HEK293T (cell line): Measurements from ENCODE around the gene AGPAT3.

Experiments used
- CTCF ChIA-PET: fragments of 350-600 bp; formaldehyde crosslinking; extraction: SDS; loops from one replicate; lab custom pipeline; 2021; ENCODE audit warnings: antibody characterized with exemption, inconsistent platforms; lab: Yijun Ruan, JAX
- POLR2A ChIA-PET: fragments of 350-600 bp; formaldehyde crosslinking; extraction: SDS; loops from one replicate; lab custom pipeline; 2020; ENCODE audit warnings: antibody characterized with exemption, inconsistent platforms; lab: Yijun Ruan, JAX
- DNase-seq: peaks from one replicate; pipeline ENCODE4 v3.0.0; 2012; ENCODE audit warnings: mixed read lengths; ENCODE audit errors: extremely low spot score
- ARNT ChIP-seq: fragments of 450-650 bp; IDR thresholded peaks from 2 replicates; pipeline ENCODE4 v1.6.1; 2017; ENCODE audit warnings: mild to moderate bottlenecking
- BHLHE40 ChIP-seq: fragments of 450-650 bp; IDR thresholded peaks from 2 replicates; pipeline ENCODE4 v1.6.1; 2016; ENCODE audit warnings: mild to moderate bottlenecking, moderate library complexity, borderline replicate concordance
- CTBP1 ChIP-seq: fragments of 450-650 bp; IDR thresholded peaks from 2 replicates; pipeline ENCODE4 v1.6.1; 2016; ENCODE audit warnings: borderline replicate concordance
- ELF4 ChIP-seq: fragments of 450-650 bp; IDR thresholded peaks from 2 replicates; pipeline ENCODE4 v1.6.1; 2017; ENCODE audit warnings: antibody characterized with exemption
- FOXA1 ChIP-seq: fragments of 450-650 bp; IDR thresholded peaks from 2 replicates; pipeline ENCODE4 v1.6.1; 2016; ENCODE audit warnings: mild to moderate bottlenecking
- FOXK2 ChIP-seq: fragments of 450-650 bp; IDR thresholded peaks from 2 replicates; pipeline ENCODE4 v1.6.1; 2016; ENCODE audit warnings: mild to moderate bottlenecking
- FOXM1 ChIP-seq: fragments of 450-650 bp; IDR thresholded peaks from 2 replicates; pipeline ENCODE4 v1.6.1; 2017; ENCODE audit warnings: mild to moderate bottlenecking, borderline replicate concordance
- HDGF ChIP-seq: fragments of 450-650 bp; IDR thresholded peaks from 2 replicates; pipeline ENCODE4 v1.6.1; 2017; ENCODE audit warnings: antibody characterized with exemption, borderline replicate concordance
- L3MBTL2 ChIP-seq: fragments of 450-650 bp; conservative IDR thresholded peaks from 2 replicates; pipeline ENCODE4 v1.6.1; 2016; ENCODE audit warnings: mild to moderate bottlenecking
- LEF1 ChIP-seq: fragments of 450-650 bp; IDR thresholded peaks from 2 replicates; pipeline ENCODE4 v1.6.1; 2017; ENCODE audit warnings: mild to moderate bottlenecking, borderline replicate concordance
- NFRKB ChIP-seq: fragments of 450-650 bp; IDR thresholded peaks from 2 replicates; pipeline ENCODE4 v1.6.1; 2016; ENCODE audit warnings: mild to moderate bottlenecking, moderate library complexity
- PKNOX1 ChIP-seq: fragments of 450-650 bp; IDR thresholded peaks from 2 replicates; pipeline ENCODE4 v1.6.1; 2016
- SP1 ChIP-seq: fragments of 450-650 bp; IDR thresholded peaks from 2 replicates; pipeline ENCODE4 v1.6.1; 2017
- SUZ12 ChIP-seq: fragments of 450-650 bp; IDR thresholded peaks from 2 replicates; pipeline ENCODE4 v1.6.1; 2016; ENCODE audit warnings: mild to moderate bottlenecking
- TARDBP ChIP-seq: fragments of 450-650 bp; IDR thresholded peaks from 2 replicates; pipeline ENCODE4 v1.6.1; 2016
- ZNF384 ChIP-seq: fragments of 450-650 bp; IDR thresholded peaks from 2 replicates; pipeline ENCODE4 v1.6.1; 2016

AGPAT3 gene

GRCh38 chr21:43956019-43956669, 91.1 kb downstream of the AGPAT3 start:
- no peak for DNase-seq
- ChIA-PET CTCF (no interaction called here), POLR2A (no interaction called here)
- TF ChIP-seq LEF1 (no peak), CTBP1 (no peak), FOXA1 (no peak), NFRKB (no peak), SP1 (no peak), SUZ12 (no peak), ELF4 (no peak), ARNT (no peak)

- TF ChIP-seq FOXM1 = no peak
- no peak for TF ChIP-seq ARNT
- ChIA-PET CTCF (no interaction called here), POLR2A (no interaction called here)
- DNase-seq = no peak
These were observed 91.6 kb downstream of the AGPAT3 start for GRCh38 chr21:43956670-43957035.

- POLR2A ChIA-PET = no interaction called here
These were observed 92.1 kb downstream of the AGPAT3 start for GRCh38 chr21:43957128-43957571.

GRCh38 chr21:43957611-43958362, 92.8 kb downstream of the AGPAT3 start:
- TF ChIP-seq LEF1 (no peak), PKNOX1 (no peak), BHLHE40 (no peak), FOXA1 (no peak), ARNT (no peak), ELF4 (no peak), ZNF384 (no peak), SP1 (no peak), NFRKB (no peak), FOXM1 (no peak), CTBP1 (no peak), TARDBP (no peak), HDGF (no peak)

More at GRCh38 chr21:43957128-43957571, 92.1 kb downstream of the AGPAT3 start:
- CTCF ChIA-PET = no interaction called here
- no peak for DNase-seq
- no peak for TF ChIP-seq FOXM1
- TF ChIP-seq BHLHE40 = no peak
- TF ChIP-seq NFRKB = no peak
- no peak for TF ChIP-seq CTBP1
- no peak for TF ChIP-seq FOXA1
- TF ChIP-seq PKNOX1 = no peak
- TF ChIP-seq FOXK2 = no peak
- TF ChIP-seq L3MBTL2 = no peak
- no peak for TF ChIP-seq ELF4

GRCh38 chr21:43958364-43959158, 93.5 kb downstream of the AGPAT3 start:
- no peak for TF ChIP-seq ELF4
- TF ChIP-seq TARDBP = peak; percentile 87
- ChIA-PET POLR2A (no interaction called here), CTCF (no interaction called here)
- DNase-seq = no peak

More at GRCh38 chr21:43957611-43958362, 92.8 kb downstream of the AGPAT3 start:
- no peak for DNase-seq
- CTCF ChIA-PET = no interaction called here
- POLR2A ChIA-PET = no interaction called here

- ChIA-PET CTCF (no interaction called here), POLR2A (no interaction called here)
These were observed 94.5 kb downstream of the AGPAT3 start for GRCh38 chr21:43959231-43960116.

More at GRCh38 chr21:43959231-43960116, 94.5 kb downstream of the AGPAT3 start:
- DNase-seq = no peak
- TF ChIP-seq HDGF = no peak
- no peak for TF ChIP-seq FOXK2
- peak; percentile 92 for TF ChIP-seq TARDBP
- no peak for TF ChIP-seq ELF4
- TF ChIP-seq ARNT = no peak
- TF ChIP-seq SP1 = no peak
- TF ChIP-seq BHLHE40 = no peak
